Measurements from ENCODE around the gene TMEM87B.

Gene TMEM87B

GRCh38 chr2:112164876-112165275 lies 109.8 kb downstream of the TMEM87B start:
- DNase-seq, result no peak

- DNase-seq, result no peak
Measured at GRCh38 chr2:112165296-112165695, 110.2 kb downstream of the TMEM87B start.

GRCh38 chr2:112166806-112167499 lies 111.9 kb downstream of the TMEM87B start:
- DNase-seq, result no peak

- no peak for DNase-seq
Measured at GRCh38 chr2:112168422-112169124, 113.5 kb downstream of the TMEM87B start.

All from nucleus accumbens (tissue), 56 donors.